DND-41 (cell line): ENCODE results near the gene CEP78.

ENCODE experiments used
- ATAC-seq: fragments of 200-7000 bp; cut with Tn5 transposase; 3 replicates; pipeline ENCODE4 v1.9.1; 2021; ENCODE audit warnings: low read depth; ENCODE audit not compliant: insufficient read depth
- DNase-seq: peaks from one replicate; pipeline ENCODE4 v3.0.0-alpha.2; 2020
- H2AFZ ChIP-seq: 2 replicates; pipeline ENCODE4 v1.6.0; 2012; ENCODE audit warnings: low read depth, low read length
- H3K27ac ChIP-seq: 2 replicates; pipeline ENCODE4 v1.5.1; 2012; ENCODE audit warnings: low read length, inconsistent platforms
- H3K27me3 ChIP-seq: fragments of 200-600 bp; sonication (generic); 2 replicates; pipeline ENCODE4 v1.6.0; 2012; ENCODE audit warnings: low read length, mild to moderate bottlenecking, inconsistent platforms; ENCODE audit not compliant: insufficient read depth, poor library complexity
- H3K36me3 ChIP-seq: 2 replicates; pipeline ENCODE4 v1.5.1; 2012; ENCODE audit warnings: low read length, inconsistent platforms; ENCODE audit not compliant: insufficient read depth
- H3K4me1 ChIP-seq: 2 replicates; pipeline ENCODE4 v1.5.1; 2012; ENCODE audit warnings: mild to moderate bottlenecking, low read length; ENCODE audit not compliant: insufficient read depth
- H3K4me2 ChIP-seq: 2 replicates; pipeline ENCODE4 v1.6.0; 2012; ENCODE audit warnings: mild to moderate bottlenecking, moderate library complexity, low read length, inconsistent platforms; ENCODE audit not compliant: insufficient read depth
- H3K4me3 ChIP-seq, 2 experiments: fragments of 200-600 bp in 1 of 2; shearing (Covaris generic) in 1 of 2; 2 replicates each; pipeline ENCODE4 v1.5.1; 2012 to 2016; ENCODE audit warnings: inconsistent platforms in 2 of 2, low read length in 2 of 2, mild to moderate bottlenecking in 2 of 2, low read depth in 1 of 2, moderate library complexity in 1 of 2
- H3K79me2 ChIP-seq: 2 replicates; pipeline ENCODE4 v1.6.0; 2012; ENCODE audit warnings: low read length, inconsistent platforms; ENCODE audit not compliant: insufficient read depth
- H3K9ac ChIP-seq: 2 replicates; pipeline ENCODE4 v1.6.0; 2012; ENCODE audit warnings: low read depth, mild to moderate bottlenecking, inconsistent platforms, low read length, moderate library complexity
- H3K9me3 ChIP-seq: 2 replicates; pipeline ENCODE4 v1.5.1; 2012; ENCODE audit warnings: low read length, moderate library complexity, mild to moderate bottlenecking, inconsistent platforms; ENCODE audit not compliant: insufficient read depth, severe bottlenecking
- H4K20me1 ChIP-seq: 2 replicates; pipeline ENCODE4 v1.6.0; 2012; ENCODE audit warnings: low read length; ENCODE audit not compliant: insufficient read depth
- EZH2 ChIP-seq: IDR thresholded peaks from 3 replicates; pipeline ENCODE4 v1.6.1; 2012; ENCODE audit warnings: borderline replicate concordance, low read depth, mild to moderate bottlenecking, moderate library complexity, low read length, inconsistent platforms; ENCODE audit not compliant: severe bottlenecking
- TF ChIP-seq, protein P1 (sequence below): IDR thresholded peaks from 2 replicates; pipeline ENCODE4 v1.5.1; 2012; ENCODE audit warnings: borderline replicate concordance, low read length, moderate library complexity, mild to moderate bottlenecking; ENCODE audit not compliant: poor library complexity, severe bottlenecking; ENCODE audit errors: extremely low read depth

The CEP78 gene

GRCh38 chr9:78304357-78304756 lies 68.5 kb downstream of the CEP78 start:
- H3K4me3 ChIP-seq = no peak overlapping the region
- DNase-seq (no peak), ATAC-seq (no peak)
- no peaks in the 10 kb centered on the region for H3K27me3 ChIP-seq
- H3K27ac ChIP-seq = no peak overlapping the region
- no peak overlapping the region for H3K4me2 ChIP-seq
- H4K20me1 ChIP-seq = no peaks in the 10 kb centered on the region
- no peak overlapping the region for H3K9ac ChIP-seq
- H2AFZ ChIP-seq = no peak overlapping the region
- no peaks in the 10 kb centered on the region for H3K79me2 ChIP-seq
- TF ChIP-seq, protein P1, sequence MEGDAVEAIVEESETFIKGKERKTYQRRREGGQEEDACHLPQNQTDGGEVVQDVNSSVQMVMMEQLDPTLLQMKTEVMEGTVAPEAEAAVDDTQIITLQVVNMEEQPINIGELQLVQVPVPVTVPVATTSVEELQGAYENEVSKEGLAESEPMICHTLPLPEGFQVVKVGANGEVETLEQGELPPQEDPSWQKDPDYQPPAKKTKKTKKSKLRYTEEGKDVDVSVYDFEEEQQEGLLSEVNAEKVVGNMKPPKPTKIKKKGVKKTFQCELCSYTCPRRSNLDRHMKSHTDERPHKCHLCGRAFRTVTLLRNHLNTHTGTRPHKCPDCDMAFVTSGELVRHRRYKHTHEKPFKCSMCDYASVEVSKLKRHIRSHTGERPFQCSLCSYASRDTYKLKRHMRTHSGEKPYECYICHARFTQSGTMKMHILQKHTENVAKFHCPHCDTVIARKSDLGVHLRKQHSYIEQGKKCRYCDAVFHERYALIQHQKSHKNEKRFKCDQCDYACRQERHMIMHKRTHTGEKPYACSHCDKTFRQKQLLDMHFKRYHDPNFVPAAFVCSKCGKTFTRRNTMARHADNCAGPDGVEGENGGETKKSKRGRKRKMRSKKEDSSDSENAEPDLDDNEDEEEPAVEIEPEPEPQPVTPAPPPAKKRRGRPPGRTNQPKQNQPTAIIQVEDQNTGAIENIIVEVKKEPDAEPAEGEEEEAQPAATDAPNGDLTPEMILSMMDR = no peak
- TF ChIP-seq EZH2 = no peak
- no peaks in the 10 kb centered on the region for H3K36me3 ChIP-seq
- H3K9me3 ChIP-seq = no peaks in the 10 kb centered on the region
- no peaks in the 10 kb centered on the region for H3K4me1 ChIP-seq

DNA sequence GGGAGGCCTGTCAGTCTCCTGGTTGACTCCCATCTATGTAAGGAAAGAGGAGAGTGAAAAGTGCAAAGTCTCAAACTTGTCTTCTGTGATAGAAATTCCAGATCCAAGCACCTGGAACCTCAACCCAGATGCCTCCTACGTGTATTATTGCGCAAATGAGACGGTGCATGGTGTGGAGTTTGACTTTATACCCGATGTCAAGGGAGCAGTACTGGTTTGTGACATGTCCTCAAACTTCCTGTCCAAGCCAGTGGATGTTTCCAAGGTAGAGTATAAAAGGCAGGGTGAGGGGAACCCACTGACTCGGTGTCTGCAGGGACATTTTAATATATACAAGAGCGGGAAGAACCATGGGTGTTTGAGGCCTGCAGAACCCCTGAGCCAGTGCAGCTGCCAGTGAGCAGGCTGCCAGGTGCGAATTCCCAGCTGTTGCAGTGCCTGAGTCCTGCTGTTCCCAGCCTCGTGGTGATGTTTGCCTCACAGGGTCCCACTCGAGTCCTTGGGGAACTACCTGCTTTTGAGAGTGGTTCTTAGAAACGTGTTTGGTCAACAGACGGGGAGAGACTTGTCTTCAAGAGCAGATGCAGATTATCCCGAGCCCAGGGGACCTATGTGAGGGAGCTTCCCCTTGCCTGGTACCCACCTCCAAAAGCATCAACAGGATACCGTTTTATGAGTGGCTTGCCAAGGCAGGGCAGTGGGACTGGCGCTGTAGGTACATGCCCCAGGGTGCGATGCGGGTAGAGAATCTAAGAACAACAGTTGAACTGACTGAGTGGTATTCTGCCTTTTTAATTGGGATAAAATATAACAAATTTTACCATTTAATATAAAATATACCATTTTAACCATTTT lies 70.6 kb downstream of the CEP78 start:
- Histone ChIP-seq H3K27me3 (no peaks in the 10 kb centered on the region), H3K4me2 (no peak overlapping the region), H3K4me1 (no peaks in the 10 kb centered on the region), H2AFZ (no peak overlapping the region), H3K79me2 (no peaks in the 10 kb centered on the region), H3K9me3 (no peaks in the 10 kb centered on the region), H3K27ac (no peak overlapping the region), H4K20me1 (no peaks in the 10 kb centered on the region), H3K9ac (no peak overlapping the region), H3K36me3 (no peaks in the 10 kb centered on the region), H3K4me3 (no peak overlapping the region)
- no peak for DNase-seq
- ATAC-seq = no peak
- TF ChIP-seq, protein P1 = no peak
- TF ChIP-seq EZH2 = no peak

DNA sequence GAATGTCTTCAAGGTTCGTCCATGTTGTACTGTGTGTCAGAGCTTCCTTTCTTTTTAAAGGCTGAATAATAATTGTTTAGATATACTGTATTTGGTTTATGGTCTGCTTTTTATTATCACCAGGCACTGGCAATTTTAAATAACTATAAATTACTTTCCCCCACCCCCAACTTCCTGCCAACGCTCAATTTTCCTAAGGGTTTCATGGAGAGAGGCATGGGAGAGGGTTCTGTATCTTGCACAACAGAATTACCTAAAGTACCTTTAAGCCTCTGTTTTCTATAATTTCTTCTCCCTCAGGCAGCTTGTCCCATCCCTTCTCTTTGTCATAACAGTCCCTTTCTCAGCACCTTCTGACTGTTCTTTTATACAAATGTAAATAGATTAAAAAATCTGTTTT lies 71.5 kb downstream of the CEP78 start:
- TF ChIP-seq, protein P1 = no peak
- no peak for TF ChIP-seq EZH2
- no peaks in the 10 kb centered on the region for H3K36me3 ChIP-seq
- H3K27ac ChIP-seq = no peak overlapping the region
- H3K27me3 ChIP-seq = no peaks in the 10 kb centered on the region
- H3K4me3 ChIP-seq = no peak overlapping the region
- no peak overlapping the region for H3K4me2 ChIP-seq
- H3K79me2 ChIP-seq = no peaks in the 10 kb centered on the region
- H3K9me3 ChIP-seq = no peaks in the 10 kb centered on the region
- H4K20me1 ChIP-seq = no peaks in the 10 kb centered on the region
- no peaks in the 10 kb centered on the region for H3K4me1 ChIP-seq
- no peak overlapping the region for H2AFZ ChIP-seq
- ATAC-seq = no peak
- DNase-seq = no peak
- H3K9ac ChIP-seq = no peak overlapping the region
